Upper lobe of left lung (tissue), 6 donors: Measurements from ENCODE around the gene AP1AR. TPM values are rescaled to one million over a fixed set of nuclear protein-coding genes. Genes with fewer than 3 reads are reported as not detected.

Source experiments
- ATAC-seq, 2 donors: fragments of 200-7000 bp; cut with Tn5 transposase; one replicate each; pipeline ENCODE4 v1.9.1; 2022; ENCODE audit warnings: mild to moderate bottlenecking in 2 of 2, moderate library complexity in 2 of 2; ENCODE audit not compliant: low FRiP score in 2 of 2
- DNase-seq, 2 donors: peaks; one replicate each; pipeline ENCODE4 v3.0.0-alpha.2; 2019 to 2020
- H3K27ac ChIP-seq, 4 donors: fragments of 200-600 bp; sonication (generic); one replicate each; pipeline ENCODE4 v1.5.1; 2016 to 2019
- H3K27me3 ChIP-seq, 4 donors: fragments of 200-600 bp; sonication (generic); one replicate each; pipeline ENCODE4 v1.5.1; 2017 to 2019
- H3K36me3 ChIP-seq, 4 donors: fragments of 200-600 bp; sonication (generic); one replicate each; pipeline ENCODE4 v1.5.1; 2016 to 2019
- H3K4me1 ChIP-seq, 4 donors: fragments of 200-600 bp; sonication (generic); one replicate each; pipeline ENCODE4 v1.5.1; 2018 to 2019
- H3K4me3 ChIP-seq, 4 donors: fragments of 200-600 bp; sonication (generic); one replicate each; pipeline ENCODE4 v1.5.1; 2017 to 2019; ENCODE audit warnings: mild to moderate bottlenecking in 2 of 4, moderate library complexity in 1 of 4
- H3K9me3 ChIP-seq, 4 donors: fragments of 200-600 bp; sonication (generic); one replicate each; pipeline ENCODE4 v1.5.1; 2018 to 2019
- EP300 ChIP-seq, 4 donors: sonication (generic); formaldehyde crosslinking; IDR thresholded peaks; one replicate each; pipeline ENCODE4 v1.5.1; 2017; ENCODE audit warnings: antibody characterized with exemption in 4 of 4, control low read depth in 2 of 4
- POLR2A ChIP-seq, 4 donors: fragments of 450-650 bp; IDR thresholded peaks; one replicate each; pipeline ENCODE4 v1.5.1; 2016 to 2017; ENCODE audit warnings: antibody characterized with exemption in 4 of 4, mild to moderate bottlenecking in 2 of 4
- POLR2AphosphoS5 ChIP-seq, 2 donors: sonication (generic); formaldehyde crosslinking; IDR thresholded peaks; one replicate each; pipeline ENCODE4 v1.5.1; 2017; ENCODE audit warnings: antibody characterized with exemption in 2 of 2
- WGBS, 2 donors: methylation state at CpG; one replicate each; pipeline ENCODE4 v1.1.5; 2017 to 2018; 5-methylcytosine and 5-hydroxymethylcytosine counted together
- total RNA-seq, 6 donors: library from RNA; depleted of rRNA in 4 of 6; stranded (reverse); fragments of >200 nt in 4 of 6; gene quantifications; one replicate each; pipeline versions ENCODE4 v1.1.0 to v1.2.1, GENCODE V29; 2016 to 2021
- TF ChIP-seq, protein P1 (sequence below), 6 experiments: fragments of 450-650 bp in 4 of 6; fragments of 200-600 bp in 2 of 6; sonication (generic) in 2 of 6; IDR thresholded peaks; one replicate each; pipeline ENCODE4 v1.5.1; 2016 to 2019; ENCODE audit warnings: antibody characterized with exemption in 6 of 6
- donor health status: DM: no; HTN: no; CAD: no; lungs with moderate emphysema.
- donor health status: DM: no; HTN: yes; CAD: no; lungs with severe emphysema.

AP1AR gene
- total RNA-seq, 6 donors from 2014 or later, result 21.9 to 25.1 (median 24.1) TPM

DNA sequence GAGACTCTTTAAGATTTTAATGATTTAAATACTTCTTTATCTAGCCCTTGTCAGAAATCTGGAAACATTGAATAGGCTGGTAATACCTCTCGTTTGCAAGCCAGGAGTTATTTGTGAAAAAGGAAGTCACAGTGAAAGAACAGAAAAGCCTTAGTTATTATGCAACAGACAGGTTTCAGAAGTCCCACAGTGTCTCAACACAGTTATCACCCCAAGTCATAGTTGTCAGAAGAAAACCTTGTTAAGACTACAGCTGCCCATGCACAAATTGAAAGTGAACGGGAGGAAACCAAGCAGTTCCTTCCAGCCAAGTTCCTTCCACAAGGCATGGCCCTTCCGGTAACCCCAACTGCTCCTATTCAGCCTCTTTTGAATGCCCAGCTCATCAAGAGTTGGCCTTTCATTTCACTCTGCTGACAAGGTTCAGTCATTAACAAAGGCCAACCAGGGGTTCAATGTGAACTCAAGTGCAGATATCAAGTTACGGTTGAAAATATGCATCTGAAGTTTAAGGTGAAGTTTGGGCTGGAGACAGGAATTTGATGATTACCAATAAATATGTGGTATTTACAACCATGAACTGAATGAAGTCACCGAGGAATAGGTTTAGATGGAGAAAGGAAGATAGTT lies 81.1 kb downstream of the AP1AR start:
- Histone ChIP-seq H3K27ac (peak overlapping the region; percentile 30 to 74 (median 40)), H3K4me3 (no peak overlapping the region), H3K27me3 (no peaks in the 10 kb centered on the region), H3K9me3 (no peaks in the 10 kb centered on the region), H3K4me1 (peaks cover 0 to 10% (median 5%) of the 10 kb centered on the region in 4 donors), H3K36me3 (no peaks in the 10 kb centered on the region)
- peak in 1 of 2 donors; percentile 43 for ATAC-seq
- 72 to 83% methylated on average over 5 of the region's 5 CpGs for whole genome bisulfite sequencing, 2 donors
- DNase-seq, result no peak
- TF ChIP-seq EP300 (IDR thresholded peaks at IDR 0.05), result no peak

DNA sequence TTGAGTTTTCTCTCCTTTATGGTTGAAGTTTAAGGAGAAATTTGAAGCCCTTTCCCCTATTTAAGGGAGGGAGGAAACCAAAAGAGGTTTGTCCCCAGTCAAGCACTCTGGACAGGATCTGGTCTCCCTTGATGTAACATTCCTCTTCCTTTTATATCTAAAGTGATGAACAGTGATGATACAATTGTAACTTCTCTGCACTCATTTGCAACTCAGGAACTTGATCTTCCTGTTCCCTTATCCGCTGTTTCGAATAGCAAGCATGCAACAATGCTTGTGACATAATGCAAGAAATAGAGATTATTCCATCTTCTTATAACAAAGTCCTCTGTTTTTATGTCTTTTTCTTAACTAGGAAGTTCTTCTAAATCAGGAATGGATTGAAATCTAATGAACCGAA lies 83.9 kb downstream of the AP1AR start:
- peaks cover 0 to 5% (median 2%) of the 10 kb centered on the region in 4 donors for H3K4me1 ChIP-seq
- no peak overlapping the region for H3K4me3 ChIP-seq
- H3K27ac ChIP-seq, result peak overlapping the region in 1 of 4 donors; percentile 40
- H3K27me3 ChIP-seq, result no peaks in the 10 kb centered on the region
- peak in 1 of 2 donors; percentile 47 for ATAC-seq
- peaks cover 0 to 5% (median 0%) of the 10 kb centered on the region in 4 donors for H3K36me3 ChIP-seq
- TF ChIP-seq EP300 (IDR thresholded peaks at IDR 0.05), result no peak
- TF ChIP-seq, protein P1, sequence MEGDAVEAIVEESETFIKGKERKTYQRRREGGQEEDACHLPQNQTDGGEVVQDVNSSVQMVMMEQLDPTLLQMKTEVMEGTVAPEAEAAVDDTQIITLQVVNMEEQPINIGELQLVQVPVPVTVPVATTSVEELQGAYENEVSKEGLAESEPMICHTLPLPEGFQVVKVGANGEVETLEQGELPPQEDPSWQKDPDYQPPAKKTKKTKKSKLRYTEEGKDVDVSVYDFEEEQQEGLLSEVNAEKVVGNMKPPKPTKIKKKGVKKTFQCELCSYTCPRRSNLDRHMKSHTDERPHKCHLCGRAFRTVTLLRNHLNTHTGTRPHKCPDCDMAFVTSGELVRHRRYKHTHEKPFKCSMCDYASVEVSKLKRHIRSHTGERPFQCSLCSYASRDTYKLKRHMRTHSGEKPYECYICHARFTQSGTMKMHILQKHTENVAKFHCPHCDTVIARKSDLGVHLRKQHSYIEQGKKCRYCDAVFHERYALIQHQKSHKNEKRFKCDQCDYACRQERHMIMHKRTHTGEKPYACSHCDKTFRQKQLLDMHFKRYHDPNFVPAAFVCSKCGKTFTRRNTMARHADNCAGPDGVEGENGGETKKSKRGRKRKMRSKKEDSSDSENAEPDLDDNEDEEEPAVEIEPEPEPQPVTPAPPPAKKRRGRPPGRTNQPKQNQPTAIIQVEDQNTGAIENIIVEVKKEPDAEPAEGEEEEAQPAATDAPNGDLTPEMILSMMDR (IDR thresholded peaks at IDR 0.05), result no peak
- WGBS, 2 donors, result 53 to 62% methylated on average over 3 of the region's 3 CpGs
- no peaks in the 10 kb centered on the region for H3K9me3 ChIP-seq
- no peak for DNase-seq

DNA sequence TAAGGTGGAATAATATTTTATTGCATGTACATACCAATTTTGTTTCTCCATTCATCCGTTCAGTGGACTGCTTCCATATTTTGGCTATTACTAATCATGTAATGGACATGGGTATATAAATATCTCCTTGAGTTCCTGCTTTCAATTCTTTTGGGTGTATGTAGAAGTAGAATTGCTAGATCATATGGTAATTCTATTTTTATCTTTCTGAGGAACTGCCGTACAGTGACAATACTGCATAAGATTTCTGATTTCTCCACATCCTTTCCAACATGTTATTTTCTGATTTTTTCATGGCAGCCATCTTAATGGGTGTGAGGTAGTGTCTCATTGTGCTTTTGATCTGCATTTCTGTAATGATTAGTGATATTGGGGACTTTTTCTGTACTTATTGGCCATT lies 84.8 kb downstream of the AP1AR start:
- ATAC-seq, result peak in 1 of 2 donors; percentile 65
- H3K27ac ChIP-seq, result peak overlapping the region in 2 of 4 donors; percentile 22 to 40

DNA sequence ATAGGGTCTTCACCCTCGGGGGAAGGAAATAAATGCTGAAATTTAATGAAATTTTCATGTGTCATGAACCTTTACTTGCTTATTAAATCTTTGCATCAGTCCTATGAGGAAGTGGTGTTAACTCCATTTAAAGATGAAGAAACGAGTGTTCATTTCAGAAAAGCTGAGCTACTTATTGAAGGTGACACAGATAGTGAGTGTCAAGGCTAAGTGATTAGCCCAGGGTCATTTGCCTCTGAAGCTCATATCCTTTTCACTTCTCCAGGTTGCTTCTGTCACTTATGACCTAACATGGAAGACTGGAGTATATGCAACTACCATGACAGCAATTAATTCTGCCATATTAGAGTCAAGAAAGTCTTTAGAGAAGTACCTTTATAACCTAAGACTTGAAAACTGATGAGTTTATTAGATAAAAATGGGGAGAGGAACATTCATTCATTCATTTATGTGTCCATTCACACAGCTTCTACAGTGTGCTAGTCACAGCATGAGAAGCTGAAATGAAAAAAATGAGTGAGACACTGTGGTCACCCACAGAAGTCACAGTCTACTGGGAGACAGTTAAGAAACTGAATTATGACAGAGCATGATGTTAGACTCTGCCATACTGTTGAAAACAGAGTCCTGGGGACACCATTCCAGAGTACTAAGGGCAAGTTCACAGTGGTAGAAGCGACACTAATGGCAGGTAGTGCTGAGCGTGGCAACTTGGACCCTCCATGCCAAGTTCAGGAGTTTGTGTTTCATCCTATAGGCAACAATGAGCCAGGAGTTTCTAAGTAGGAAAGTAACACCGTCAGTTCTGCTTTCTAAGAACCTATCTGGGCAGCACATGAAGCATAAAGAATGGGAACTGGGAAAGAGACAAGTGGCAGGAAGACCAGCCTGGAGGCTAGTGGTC lies 86.9 kb downstream of the AP1AR start:
- 82 to 83% methylated on average over 5 of the region's 5 CpGs for WGBS, 2 donors
- H3K9me3 ChIP-seq, result no peaks in the 10 kb centered on the region

More for the DNA sequence above, 84.8 kb downstream of the AP1AR start:
- H3K36me3 ChIP-seq, result peaks cover 0 to 5% (median 0%) of the 10 kb centered on the region in 4 donors
- H3K4me3 ChIP-seq, result no peak overlapping the region
- no peak for DNase-seq
- no peaks in the 10 kb centered on the region for H3K9me3 ChIP-seq
- peaks cover 0 to 5% (median 2%) of the 10 kb centered on the region in 4 donors for H3K4me1 ChIP-seq
- H3K27me3 ChIP-seq, result no peaks in the 10 kb centered on the region
- TF ChIP-seq EP300 (IDR thresholded peaks at IDR 0.05) (no peak), POLR2A (IDR thresholded peaks at IDR 0.05) (no peak), POLR2AphosphoS5 (IDR thresholded peaks at IDR 0.05) (no peak)
- TF ChIP-seq, protein P1 (IDR thresholded peaks at IDR 0.05), result no peak
- 71% methylated on average over 2 of the region's 2 CpGs for WGBS, 2 donors

More for the DNA sequence above, 86.9 kb downstream of the AP1AR start:
- no peak overlapping the region for H3K4me3 ChIP-seq
- TF ChIP-seq, protein P1 (IDR thresholded peaks at IDR 0.05), result no peak
- TF ChIP-seq POLR2A (IDR thresholded peaks at IDR 0.05) (no peak), EP300 (IDR thresholded peaks at IDR 0.05) (no peak), POLR2AphosphoS5 (IDR thresholded peaks at IDR 0.05) (no peak)
- DNase-seq, result no peak
- H3K4me1 ChIP-seq, result peaks cover 0 to 11% (median 4%) of the 10 kb centered on the region in 4 donors
- no peak for ATAC-seq
- H3K27ac ChIP-seq, result no peak overlapping the region
- no peaks in the 10 kb centered on the region for H3K27me3 ChIP-seq
- peaks cover 0 to 5% (median 0%) of the 10 kb centered on the region in 4 donors for H3K36me3 ChIP-seq

Other genes with a start within 250 kb of the AP1AR start
- 1 to 10 TPM; 1.9 to 6.5 (median 4.2) TPM for gene FAM241A, start 86.3 kb upstream of the AP1AR start, total RNA-seq
- gene TIFA, start 54.1 kb downstream of the AP1AR start, total RNA-seq, result 10 to 100 TPM in 1 of 6 donors, 1 to 10 TPM in 5; 1.3 to 14.5 (median 7.6) TPM
- gene ALPK1, start 65.6 kb downstream of the AP1AR start, total RNA-seq, result 10 to 100 TPM; 22.7 to 68.0 (median 35.6) TPM